ENCODE results near the gene FOLR2.
"Not testable (repeated sequence)": the region's sequence is repeated elsewhere in the genome, so short reads cannot be mapped to it uniquely, and the experiment has no call there.

- TF ChIP-seq CTCF, POLR2A (IDR thresholded peaks at IDR 0.05): not testable (repeated sequence)
Measured at GRCh38 chr11:72169754-72170153, 46.8 kb upstream of the FOLR2 start.

All from thyroid gland (tissue), 4 donors.